Neural cell (in vitro differentiated cells): ENCODE data around the gene PPP1R36.

Experiments used
- EP300 ChIP-seq: fragments of 450-650 bp; conservative IDR thresholded peaks from 2 replicates; pipeline ENCODE4 v1.6.1; 2014; ENCODE audit warnings: antibody characterized with exemption, mild to moderate bottlenecking, moderate library complexity; ENCODE audit not compliant: poor library complexity, severe bottlenecking
- EZH2 ChIP-seq: fragments of 200-600, 300-800 bp; shearing (Covaris generic), sonication (generic); IDR thresholded peaks from 2 replicates; pipeline ENCODE4 v1.6.1; 2014; ENCODE audit warnings: antibody characterized with exemption, low read length, borderline replicate concordance, mild to moderate bottlenecking; ENCODE audit not compliant: insufficient read depth, poor library complexity, severe bottlenecking
- MXI1 ChIP-seq: fragments of 450-650 bp; conservative IDR thresholded peaks from 2 replicates; pipeline ENCODE4 v1.6.1; 2014; ENCODE audit warnings: antibody characterized with exemption, mild to moderate bottlenecking; ENCODE audit not compliant: poor library complexity, severe bottlenecking
- POLR2AphosphoS5 ChIP-seq: IDR thresholded peaks from 2 replicates; pipeline ENCODE4 v1.6.1; 2012
- RAD21 ChIP-seq: fragments of 450-650 bp; conservative IDR thresholded peaks from 2 replicates; pipeline ENCODE4 v1.6.1; 2014; ENCODE audit warnings: antibody characterized with exemption, mild to moderate bottlenecking, moderate library complexity
- TAF1 ChIP-seq: IDR thresholded peaks from 2 replicates; pipeline ENCODE4 v1.6.1; 2012; ENCODE audit warnings: low read depth
- TF ChIP-seq, protein P1 (sequence below): fragments of 450-650 bp; IDR thresholded peaks from 2 replicates; pipeline ENCODE4 v1.5.1; 2014; ENCODE audit warnings: antibody characterized with exemption, mild to moderate bottlenecking, moderate library complexity; ENCODE audit not compliant: poor library complexity, severe bottlenecking

GRCh38 chr14:64541972-64542835 lies 7.6 kb upstream of the PPP1R36 start:
- TF ChIP-seq TAF1 = no peak
- TF ChIP-seq, protein P1, sequence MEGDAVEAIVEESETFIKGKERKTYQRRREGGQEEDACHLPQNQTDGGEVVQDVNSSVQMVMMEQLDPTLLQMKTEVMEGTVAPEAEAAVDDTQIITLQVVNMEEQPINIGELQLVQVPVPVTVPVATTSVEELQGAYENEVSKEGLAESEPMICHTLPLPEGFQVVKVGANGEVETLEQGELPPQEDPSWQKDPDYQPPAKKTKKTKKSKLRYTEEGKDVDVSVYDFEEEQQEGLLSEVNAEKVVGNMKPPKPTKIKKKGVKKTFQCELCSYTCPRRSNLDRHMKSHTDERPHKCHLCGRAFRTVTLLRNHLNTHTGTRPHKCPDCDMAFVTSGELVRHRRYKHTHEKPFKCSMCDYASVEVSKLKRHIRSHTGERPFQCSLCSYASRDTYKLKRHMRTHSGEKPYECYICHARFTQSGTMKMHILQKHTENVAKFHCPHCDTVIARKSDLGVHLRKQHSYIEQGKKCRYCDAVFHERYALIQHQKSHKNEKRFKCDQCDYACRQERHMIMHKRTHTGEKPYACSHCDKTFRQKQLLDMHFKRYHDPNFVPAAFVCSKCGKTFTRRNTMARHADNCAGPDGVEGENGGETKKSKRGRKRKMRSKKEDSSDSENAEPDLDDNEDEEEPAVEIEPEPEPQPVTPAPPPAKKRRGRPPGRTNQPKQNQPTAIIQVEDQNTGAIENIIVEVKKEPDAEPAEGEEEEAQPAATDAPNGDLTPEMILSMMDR = no peak
- no peak for TF ChIP-seq POLR2AphosphoS5
- no peak for TF ChIP-seq EZH2
- TF ChIP-seq EP300 = no peak
- TF ChIP-seq RAD21 = no peak
- TF ChIP-seq MXI1 = no peak
